Measurements from ENCODE around the gene ARVCF.

DNA sequence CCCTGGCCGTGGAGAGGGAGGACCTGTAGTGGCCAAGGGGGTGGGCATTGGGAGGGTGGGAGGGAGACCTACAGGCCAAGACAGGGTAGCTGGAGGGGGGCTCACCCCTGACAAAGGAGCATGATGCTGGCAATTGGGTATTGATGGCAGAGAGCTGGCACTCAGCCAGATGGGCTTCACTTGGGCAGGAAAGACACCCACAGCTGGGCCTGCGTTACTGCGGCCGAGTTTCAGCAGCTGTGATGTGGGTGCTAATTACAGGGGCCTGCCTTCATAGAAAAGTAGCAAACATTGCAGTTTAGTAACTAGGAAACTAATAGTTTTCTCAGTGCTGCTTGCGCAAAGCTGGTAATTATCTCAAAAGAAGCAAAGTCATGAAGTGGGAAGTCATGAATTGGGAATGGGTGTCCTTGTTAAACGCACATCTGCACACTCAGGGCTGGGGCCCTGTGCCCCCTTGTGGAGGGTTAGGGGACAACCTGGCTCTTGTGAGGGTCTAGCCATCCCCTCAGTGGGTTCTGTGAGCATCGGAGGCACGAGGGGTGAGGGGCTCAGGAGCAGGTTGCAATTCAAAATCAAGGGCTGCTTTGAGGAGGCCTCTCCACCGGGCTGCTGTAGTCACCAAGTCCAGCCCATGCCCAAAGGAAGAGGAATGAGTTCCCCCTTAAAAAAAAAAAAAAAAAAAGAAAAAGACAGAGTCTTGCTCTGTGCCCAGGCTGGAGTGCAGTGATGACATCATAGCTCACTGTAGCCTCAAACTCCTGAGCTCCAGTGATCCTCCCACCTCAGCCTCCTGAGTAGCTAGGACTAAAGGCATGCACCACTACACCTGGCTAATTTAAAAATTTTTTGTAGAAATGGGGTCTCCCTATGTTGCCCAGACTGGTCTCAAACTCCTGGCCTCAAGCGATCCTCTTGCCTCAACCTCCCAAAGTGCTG is 50.6 kb downstream of the ARVCF start:
- TF ChIP-seq CTCF (IDR thresholded peaks at IDR 0.05) (no peak), POLR2A (IDR thresholded peaks at IDR 0.05) (no peak), POLR2AphosphoS5 (IDR thresholded peaks at IDR 0.05) (no peak)
